ENCODE data around the gene MAMDC2.

DNA sequence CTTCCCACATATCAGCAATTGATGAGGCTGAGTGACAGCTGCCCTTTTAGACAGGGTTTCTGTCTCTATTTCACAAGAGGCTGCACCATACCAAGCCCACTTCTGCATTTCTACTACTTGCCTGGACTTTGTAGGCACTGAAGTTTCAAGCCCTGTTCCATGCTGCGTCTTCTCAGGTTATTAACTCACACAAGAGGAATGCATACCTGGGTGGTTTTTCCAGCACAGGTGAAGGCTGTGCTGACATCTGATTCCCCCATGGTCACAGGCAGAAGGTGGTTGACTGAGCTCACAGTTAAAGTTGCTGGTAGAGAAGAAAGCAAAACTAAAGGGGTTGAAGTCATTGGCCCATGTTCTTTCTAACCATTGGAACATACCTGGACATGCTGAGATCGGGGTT lies 86.6 kb downstream of the MAMDC2 start:
- TF ChIP-seq, protein P1, sequence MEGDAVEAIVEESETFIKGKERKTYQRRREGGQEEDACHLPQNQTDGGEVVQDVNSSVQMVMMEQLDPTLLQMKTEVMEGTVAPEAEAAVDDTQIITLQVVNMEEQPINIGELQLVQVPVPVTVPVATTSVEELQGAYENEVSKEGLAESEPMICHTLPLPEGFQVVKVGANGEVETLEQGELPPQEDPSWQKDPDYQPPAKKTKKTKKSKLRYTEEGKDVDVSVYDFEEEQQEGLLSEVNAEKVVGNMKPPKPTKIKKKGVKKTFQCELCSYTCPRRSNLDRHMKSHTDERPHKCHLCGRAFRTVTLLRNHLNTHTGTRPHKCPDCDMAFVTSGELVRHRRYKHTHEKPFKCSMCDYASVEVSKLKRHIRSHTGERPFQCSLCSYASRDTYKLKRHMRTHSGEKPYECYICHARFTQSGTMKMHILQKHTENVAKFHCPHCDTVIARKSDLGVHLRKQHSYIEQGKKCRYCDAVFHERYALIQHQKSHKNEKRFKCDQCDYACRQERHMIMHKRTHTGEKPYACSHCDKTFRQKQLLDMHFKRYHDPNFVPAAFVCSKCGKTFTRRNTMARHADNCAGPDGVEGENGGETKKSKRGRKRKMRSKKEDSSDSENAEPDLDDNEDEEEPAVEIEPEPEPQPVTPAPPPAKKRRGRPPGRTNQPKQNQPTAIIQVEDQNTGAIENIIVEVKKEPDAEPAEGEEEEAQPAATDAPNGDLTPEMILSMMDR (conservative IDR thresholded peaks at IDR 0.05), result no peak
- no peak for TF ChIP-seq EZH2 (IDR thresholded peaks at IDR 0.05; ENCODE audit: low read depth)

All from PC-9 (cell line).